Coronary artery (tissue), 2 donors: ENCODE data around the gene MAST3.

Experiments used
- DNase-seq: peaks from one replicate; pipeline ENCODE4 v3.0.0-alpha.2; 2017; ENCODE audit warnings: low spot score
- H3K27ac ChIP-seq, 2 donors: fragments of 200-600 bp; sonication (generic); one replicate each; pipeline ENCODE4 v1.5.1; 2016 to 2019
- H3K4me3 ChIP-seq: fragments of 200-600 bp; sonication (generic); 2 replicates; pipeline ENCODE4 v1.5.1; 2016; ENCODE audit warnings: mild to moderate bottlenecking, moderate library complexity
- CTCF ChIP-seq: fragments of 200-600 bp; sonication (generic); IDR thresholded peaks from one replicate; pipeline ENCODE4 v1.5.1; 2019; ENCODE audit warnings: antibody characterized with exemption

MAST3 gene

DNA sequence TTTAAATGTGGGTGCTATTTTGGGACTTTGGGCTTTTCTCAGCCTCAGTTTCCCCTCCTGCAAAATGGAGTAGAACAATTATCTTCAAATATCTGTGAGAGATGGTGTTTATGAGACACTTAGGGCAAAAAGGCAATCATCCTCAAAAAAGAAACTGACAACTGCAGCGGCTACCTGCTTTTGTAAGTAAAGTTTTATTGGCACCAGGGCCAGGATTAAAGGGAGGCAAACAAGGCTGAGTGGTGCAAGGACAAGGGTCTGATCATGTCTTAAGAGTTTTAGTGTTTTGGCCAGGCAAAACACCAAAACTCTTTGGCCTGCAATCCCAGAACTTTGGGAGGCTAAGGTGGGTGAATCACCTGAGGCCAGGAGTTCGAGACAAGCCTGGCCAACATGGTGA is 1.3 kb upstream of the MAST3 start:
- TF ChIP-seq CTCF: no peak
- no peak for DNase-seq
- no peak overlapping the region for H3K4me3 ChIP-seq
- no peak overlapping the region for H3K27ac ChIP-seq

GRCh38 chr19:18097993-18098890 is 664 bp downstream of the MAST3 start:
- no peak for TF ChIP-seq CTCF
- peak overlapping the region; percentile 13 to 56 for H3K27ac ChIP-seq
- peak overlapping the region; percentile 64 for H3K4me3 ChIP-seq
- no peak for DNase-seq

GRCh38 chr19:18098891-18099622 is 1.5 kb downstream of the MAST3 start:
- DNase-seq: no peak
- Histone ChIP-seq H3K27ac (no peak overlapping the region), H3K4me3 (peak overlapping the region; percentile 64)
- no peak for TF ChIP-seq CTCF

GRCh38 chr19:18099623-18099995 is 2.0 kb downstream of the MAST3 start:
- H3K4me3 ChIP-seq: no peak overlapping the region
- no peak for DNase-seq
- no peak overlapping the region for H3K27ac ChIP-seq
- no peak for TF ChIP-seq CTCF

- DNase-seq: no peak
- H3K4me3 ChIP-seq: no peak overlapping the region
- H3K27ac ChIP-seq: no peak overlapping the region
- TF ChIP-seq CTCF: no peak
Measured at GRCh38 chr19:18100710-18101109, 3.1 kb downstream of the MAST3 start.

- no peak overlapping the region for H3K27ac ChIP-seq
- no peak for DNase-seq
- no peak for TF ChIP-seq CTCF
- H3K4me3 ChIP-seq: no peak overlapping the region
Measured at GRCh38 chr19:18101268-18101667, 3.7 kb downstream of the MAST3 start.
